Measurements from ENCODE around the gene TBL1X.

DNA sequence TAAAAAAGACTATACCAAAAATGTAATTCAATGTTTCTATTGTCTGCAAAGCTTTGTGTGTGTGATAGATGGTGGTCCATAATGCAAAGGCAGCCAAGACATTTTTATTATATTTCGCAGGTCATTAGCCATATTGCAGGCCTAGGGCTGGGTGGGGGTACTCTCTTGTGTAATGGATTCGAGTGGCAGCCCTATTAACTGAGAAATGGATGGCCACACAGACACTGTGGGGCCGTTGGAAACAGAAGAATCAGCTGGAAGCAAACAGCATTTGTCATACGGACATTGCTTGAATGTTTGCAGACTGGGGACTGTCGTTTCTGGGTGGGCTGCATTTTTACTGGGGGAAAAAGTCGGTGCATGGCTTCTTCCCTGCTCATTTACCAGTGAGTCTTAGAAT lies 199.4 kb downstream of the TBL1X start:
- TF ChIP-seq, protein P1, sequence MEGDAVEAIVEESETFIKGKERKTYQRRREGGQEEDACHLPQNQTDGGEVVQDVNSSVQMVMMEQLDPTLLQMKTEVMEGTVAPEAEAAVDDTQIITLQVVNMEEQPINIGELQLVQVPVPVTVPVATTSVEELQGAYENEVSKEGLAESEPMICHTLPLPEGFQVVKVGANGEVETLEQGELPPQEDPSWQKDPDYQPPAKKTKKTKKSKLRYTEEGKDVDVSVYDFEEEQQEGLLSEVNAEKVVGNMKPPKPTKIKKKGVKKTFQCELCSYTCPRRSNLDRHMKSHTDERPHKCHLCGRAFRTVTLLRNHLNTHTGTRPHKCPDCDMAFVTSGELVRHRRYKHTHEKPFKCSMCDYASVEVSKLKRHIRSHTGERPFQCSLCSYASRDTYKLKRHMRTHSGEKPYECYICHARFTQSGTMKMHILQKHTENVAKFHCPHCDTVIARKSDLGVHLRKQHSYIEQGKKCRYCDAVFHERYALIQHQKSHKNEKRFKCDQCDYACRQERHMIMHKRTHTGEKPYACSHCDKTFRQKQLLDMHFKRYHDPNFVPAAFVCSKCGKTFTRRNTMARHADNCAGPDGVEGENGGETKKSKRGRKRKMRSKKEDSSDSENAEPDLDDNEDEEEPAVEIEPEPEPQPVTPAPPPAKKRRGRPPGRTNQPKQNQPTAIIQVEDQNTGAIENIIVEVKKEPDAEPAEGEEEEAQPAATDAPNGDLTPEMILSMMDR (IDR thresholded peaks at IDR 0.05): no peak
- TF ChIP-seq POLR2AphosphoS5 (IDR thresholded peaks at IDR 0.05): no peak
- TF ChIP-seq EP300 (IDR thresholded peaks at IDR 0.05): no peak
- no peak for TF ChIP-seq POLR2A (IDR thresholded peaks at IDR 0.05)

Data from stomach (tissue), 4 donors.